GM21515 (cell line): Measurements from ENCODE around the gene MKRN2.
"Not testable (repeated sequence)": the region's sequence is repeated elsewhere in the genome, so short reads cannot be mapped to it uniquely, and the experiment has no call there.

Source experiments
- ATAC-seq: cut with Tn5 transposase; IDR thresholded peaks from one replicate; pipeline ENCODE4 v1.9.1; 2021; ENCODE audit not compliant: unreplicated experiment

Gene MKRN2

DNA sequence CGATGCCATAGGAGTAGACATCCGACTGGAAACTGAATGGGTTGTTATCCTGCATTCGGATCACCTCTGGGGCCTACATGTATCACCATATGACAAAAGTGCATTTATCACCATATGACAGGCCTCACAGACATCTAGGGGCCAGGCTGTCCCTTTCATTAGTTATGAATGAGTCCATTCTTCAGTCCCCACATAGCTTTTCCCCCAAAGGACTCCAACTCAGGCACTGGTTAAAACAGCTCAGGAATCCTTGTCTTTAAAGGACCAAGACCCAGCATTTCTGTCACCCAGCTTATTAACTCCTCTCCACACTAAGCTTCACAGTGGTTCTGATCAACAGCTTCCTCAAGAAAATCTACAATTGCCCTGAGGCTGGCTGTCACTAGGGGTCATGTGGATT, 28.3 kb downstream of the MKRN2 start:
- no peak for ATAC-seq

DNA sequence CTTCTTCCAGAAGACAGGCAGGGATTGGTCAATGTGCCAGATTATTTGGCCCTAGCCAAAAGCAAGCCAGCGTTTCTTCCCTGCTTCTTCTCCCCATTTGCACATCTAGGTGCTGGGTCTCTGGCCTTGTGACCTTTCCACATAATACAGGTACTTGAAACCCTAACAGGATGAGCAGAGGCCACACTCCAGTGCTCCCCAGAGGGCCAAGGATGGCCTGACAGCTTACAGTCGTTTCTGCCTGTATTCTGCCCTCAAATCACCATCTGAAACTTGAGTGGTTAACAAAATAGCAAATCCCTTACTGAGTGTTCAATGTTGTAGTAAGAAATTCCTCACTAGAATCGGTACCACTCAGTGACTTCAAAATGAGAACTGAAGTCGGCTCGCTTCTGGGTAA, 29.1 kb downstream of the MKRN2 start:
- ATAC-seq: no peak

DNA sequence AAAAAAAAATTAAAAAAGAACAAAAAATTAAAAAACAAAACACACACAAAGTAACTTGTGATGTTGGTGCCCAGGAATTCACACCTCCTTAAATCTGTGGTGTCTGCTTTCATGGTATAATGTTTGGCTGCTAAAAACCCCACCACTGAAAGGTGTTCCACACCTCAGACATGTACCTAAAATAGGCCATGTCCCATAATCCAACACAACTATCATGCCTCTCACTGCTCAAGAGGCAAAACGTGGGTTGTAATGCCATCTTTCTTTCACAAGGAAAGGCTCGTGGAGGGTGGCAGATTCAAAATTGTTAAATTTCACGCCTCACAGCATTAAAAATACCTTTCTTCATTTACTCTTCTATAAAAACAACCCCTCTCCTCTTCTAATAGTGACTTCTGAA, 29.5 kb downstream of the MKRN2 start:
- ATAC-seq: no peak

DNA sequence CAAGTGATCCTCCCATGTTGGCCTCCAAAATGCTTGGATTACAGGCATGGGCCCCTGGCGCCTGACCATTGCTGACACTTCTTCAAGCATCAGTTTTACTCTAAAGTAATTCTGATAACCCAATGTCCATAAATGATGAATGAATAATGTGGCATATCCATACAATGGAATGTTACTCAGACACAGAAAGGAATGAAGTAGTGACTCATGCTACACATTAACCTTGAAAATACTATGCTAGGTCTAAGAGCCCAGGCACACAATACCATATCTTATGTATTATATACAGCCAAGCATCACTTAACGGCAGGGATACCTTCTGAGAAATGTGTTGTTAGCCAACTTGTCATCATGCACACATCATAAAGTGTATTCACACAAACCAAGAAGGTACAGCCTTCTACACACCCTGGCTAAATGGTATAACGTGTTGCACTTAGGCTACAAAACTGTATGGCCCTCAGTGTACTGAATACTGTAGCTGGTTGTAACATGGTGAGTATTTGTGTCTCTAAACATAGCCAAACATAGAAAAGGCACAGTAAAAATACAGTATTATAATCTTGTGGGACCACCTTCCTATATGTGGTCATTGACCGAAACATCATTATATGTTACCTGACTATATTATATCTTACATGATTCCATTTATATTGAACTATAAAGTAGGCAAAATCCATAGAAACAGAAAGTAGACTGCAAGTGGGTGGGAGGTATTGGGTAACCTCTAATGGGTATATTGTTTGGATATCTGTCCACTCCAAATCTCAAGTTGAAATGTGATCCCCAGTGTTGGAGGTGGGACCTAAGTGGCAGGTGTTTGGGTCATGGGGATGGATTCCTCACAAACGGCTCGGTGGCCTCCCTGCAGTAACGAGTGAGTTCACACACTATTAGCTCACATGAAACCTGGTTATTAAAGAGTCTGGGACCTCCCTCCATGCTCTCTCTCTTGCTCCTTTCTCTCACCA, 31.4 kb downstream of the MKRN2 start:
- no peak for ATAC-seq

DNA sequence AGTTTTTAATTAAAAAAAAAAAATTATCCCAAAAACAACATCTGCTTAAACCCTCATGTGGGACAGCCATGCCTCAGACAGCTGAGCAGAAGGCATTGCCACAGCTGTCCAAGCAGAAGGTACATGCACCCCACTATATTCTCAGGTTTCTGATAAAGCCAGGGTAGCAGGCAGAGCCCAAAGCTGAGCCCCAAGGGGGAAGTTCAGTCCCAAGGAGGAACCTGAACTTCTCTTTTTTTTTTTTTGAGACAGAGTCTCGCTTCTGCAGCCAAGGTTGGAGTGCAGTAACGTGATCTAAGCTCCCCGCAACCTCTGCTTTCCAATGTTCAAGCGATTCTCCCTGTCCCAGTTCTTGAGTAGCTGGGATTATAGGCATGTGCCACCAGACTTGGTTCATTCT, 33.2 kb downstream of the MKRN2 start:
- ATAC-seq: no peak

DNA sequence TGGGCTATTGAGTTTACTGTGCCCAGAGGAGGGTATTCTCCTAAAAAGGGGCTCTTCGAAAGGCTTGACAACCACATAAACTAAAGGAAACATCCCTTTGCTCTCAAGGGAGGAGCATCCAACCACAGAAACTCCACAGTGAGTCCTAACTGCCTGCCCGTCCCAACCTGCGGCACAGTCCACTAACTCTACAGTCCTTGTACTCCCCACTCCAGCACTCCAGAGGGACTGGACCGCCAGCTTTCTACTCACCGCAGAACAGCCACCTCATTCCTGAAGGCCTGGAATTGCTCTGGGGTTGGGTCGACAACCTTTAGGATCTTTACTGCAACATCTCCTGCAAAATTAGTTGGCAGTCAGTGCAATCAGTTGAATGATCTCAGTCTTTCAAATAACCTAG, 34.6 kb downstream of the MKRN2 start:
- no peak for ATAC-seq

DNA sequence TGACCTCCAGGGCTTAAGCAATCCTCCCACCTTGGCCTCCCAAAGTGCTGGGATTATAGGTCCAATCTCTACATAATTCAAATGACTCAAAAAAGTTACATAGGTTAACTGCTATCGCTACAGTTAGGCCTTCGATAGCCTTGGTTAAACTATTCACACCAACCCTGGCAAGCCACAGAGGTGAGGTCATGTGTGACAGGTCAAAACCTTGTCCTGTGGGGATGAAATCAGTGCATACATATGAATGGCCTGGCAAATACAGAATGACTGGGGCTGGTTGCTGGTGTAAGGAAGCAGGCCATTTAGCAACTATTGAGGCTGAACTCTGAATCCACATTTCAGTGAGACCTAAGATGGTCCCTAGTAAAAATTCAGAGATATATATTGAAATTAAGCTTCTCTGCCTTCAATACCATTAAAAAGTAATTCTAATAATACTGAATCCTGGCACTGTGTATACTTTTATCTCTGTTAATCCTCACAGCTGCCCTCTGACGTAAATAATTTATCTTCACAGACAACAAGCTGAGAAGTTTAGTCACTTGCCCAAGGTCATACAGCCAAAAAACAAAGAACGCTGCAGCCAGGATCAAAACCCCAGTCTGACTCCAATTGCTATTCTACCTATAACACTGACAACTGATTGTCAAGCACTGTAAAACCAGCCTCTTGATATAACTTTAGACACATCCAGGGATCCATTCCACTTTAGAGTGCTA, 35.3 kb downstream of the MKRN2 start:
- no peak for ATAC-seq

DNA sequence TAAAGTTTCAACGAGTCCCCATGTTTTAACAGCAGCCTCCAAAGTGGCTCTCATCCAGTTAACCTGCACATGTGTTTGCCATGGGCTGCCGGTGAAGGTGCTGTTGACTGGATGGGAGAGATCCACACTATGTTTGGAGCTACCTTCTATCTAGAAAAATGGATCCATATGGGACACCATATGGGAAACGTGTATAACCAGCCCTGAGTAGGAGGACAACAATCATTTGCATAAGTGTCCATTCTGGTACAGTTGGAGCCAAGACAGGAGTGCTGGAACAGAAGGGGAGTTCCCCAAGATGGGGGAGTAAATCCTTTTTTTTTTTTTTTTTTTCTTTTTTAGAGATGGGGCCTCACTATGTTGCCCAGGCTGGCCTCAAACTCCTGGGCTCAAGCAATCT, 36.6 kb downstream of the MKRN2 start:
- ATAC-seq: no peak

DNA sequence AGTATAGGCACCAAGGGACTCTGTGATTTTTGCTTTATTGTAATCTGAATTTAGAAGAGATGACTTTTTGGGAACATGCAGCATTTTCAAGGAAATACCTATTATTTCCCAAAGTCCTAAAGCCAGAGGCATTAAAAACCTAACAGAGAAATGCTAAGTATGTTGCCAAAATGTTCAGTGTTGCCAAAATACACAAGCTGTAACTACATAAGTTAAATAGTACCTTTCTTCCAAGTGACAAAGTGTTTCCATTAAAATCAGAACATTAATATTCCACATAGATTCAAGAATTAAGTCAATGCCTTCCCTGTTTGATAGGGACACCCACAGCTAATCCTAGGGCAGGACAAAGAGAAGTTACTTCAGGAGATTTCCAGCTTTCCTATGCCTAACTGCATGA, 42.0 kb downstream of the MKRN2 start:
- no peak for ATAC-seq

DNA sequence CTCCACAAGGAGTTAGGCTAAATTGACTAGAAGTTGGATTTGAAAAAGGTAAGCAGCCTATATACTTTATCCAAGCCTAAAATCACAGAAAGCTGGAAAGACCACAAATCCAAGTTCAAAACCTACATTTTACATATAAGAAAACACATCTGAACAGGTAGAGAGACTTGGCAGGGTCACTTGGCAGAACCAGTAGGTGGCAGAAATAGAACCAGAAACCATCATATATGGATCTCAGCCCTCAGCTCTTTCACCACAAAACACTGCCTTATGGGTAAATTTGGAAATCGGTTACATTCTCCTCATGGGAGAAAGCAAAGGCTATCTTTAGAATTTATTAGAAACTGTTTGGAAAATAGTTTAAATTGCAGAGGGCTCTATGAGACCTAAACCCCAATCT, 44.2 kb downstream of the MKRN2 start:
- no peak for ATAC-seq

DNA sequence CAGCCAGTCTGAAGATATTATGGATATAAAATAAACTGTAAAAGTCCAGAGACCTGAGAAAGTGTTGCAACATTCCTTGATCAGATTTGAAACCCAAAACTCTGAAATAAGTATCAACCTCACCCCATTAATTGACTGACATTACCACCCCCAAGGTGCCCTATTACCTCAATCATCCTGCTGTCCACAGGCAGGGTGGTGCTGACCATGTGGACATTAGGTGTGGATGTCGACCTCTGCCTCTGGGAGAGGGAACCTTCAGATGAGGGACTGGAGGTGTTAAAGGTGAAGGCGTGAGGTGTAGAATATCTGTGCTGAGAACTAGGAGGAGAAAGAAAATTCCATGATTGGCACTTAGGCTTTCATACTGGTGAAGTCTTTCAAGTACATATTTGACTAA, 47.1 kb downstream of the MKRN2 start:
- ATAC-seq: no peak

DNA sequence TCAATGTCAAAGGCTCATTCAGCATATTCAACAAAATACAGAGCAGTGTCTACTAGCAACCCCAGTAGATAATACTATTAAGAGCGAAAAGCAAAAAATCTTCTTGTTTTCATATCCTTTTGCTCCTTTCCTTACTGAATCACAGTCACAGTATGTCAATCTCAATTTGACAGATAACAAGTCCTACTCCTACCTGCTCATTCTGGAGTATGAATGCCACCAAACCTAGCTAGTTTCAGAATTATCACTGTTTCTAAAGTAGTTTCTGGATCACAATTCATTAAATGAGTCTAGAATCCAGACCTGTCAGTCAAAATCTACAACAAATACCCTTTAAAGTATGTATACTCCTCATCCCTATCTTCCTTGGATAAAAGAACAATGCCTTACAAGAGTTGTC, 51.5 kb downstream of the MKRN2 start:
- no peak for ATAC-seq

DNA sequence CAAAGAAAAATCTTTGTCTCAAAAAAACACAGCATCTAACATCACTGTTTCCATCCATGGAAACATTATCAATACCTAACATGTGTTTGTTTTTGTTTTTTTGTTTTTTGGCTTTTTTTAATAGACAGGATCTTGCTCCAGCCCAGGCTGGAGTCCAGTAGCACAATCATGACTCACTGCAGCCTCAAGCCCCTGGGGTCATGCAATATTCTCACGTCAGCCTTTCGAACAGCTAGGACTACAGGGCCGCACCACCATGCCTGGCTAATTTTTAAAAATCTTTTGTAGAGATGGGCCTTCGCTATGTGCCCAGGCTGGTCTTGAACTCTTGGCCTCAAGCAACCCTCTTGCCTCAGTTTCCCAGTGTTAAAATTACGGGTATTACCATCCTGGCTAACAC, 54.2 kb downstream of the MKRN2 start:
- ATAC-seq: no peak

DNA sequence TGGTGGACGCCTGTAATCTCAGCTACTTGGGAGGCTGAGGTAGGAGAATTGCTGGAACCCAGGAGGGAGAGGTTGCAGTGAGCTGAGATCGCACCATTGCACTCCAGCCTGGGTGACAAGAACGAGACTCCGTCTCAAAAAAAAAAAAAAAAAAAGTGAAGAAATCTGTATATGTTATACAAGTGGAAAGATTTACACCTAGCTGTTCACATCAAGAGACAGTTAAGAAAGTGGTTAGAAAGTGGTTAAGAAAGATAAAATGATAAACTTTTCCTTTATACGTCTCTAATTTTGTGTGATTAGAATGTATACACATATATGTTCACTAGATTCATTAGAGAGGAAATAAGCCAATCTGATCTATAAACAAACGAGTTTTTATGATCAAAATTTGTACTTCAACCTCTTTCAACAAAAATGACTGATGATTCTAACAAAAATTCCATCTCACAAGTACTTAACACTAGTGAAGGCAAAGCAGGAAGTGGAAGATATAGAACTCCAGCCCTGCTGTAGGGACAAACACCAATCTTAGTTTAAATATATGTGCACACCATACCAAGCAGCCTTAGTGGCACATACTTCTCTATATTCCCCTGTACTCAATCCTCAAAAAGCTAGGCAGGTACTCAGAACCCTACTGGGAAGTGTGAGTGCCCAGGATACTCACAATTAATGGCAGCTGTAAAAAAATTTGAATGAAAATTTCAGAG, 55.8 kb downstream of the MKRN2 start:
- ATAC-seq: no peak

DNA sequence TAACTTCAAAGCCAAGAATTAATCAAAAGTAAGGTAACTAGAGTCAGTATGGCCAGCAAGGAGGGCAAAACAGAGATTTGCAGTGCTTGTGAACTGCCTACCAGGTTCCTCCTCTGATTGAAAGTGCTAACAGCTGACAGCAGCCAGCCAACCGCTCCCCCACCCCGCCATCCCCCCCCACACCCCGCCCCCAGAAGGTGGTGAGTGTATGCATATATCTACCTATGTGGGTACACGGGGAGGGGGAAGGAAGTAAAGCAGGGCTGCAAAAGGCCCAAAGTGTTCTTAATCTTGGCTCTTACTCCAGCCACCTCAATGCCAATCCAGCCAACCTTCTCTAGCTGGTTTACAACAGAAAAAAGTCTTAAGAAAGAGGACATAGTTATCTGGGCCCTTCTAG, 56.4 kb downstream of the MKRN2 start:
- ATAC-seq: no peak

DNA sequence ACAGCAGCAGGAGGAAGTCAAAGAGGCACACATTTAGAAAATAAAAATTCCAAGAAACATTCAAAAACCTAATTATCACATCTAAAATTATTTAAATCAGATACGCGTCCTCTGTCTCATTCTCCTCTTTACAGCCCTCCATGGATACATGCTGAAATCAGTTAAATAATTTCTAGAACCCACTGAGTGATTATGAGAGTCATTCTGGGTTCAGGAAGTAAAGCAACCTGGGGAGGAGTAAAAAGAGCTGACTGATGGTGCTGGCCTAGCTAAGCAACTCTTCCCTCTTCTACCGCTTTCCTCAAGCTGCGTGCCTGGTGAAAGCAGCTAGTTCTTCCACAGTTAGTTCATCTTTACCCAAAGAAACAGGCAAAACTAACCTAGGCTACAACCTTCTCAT, 58.4 kb downstream of the MKRN2 start:
- ATAC-seq: no peak

DNA sequence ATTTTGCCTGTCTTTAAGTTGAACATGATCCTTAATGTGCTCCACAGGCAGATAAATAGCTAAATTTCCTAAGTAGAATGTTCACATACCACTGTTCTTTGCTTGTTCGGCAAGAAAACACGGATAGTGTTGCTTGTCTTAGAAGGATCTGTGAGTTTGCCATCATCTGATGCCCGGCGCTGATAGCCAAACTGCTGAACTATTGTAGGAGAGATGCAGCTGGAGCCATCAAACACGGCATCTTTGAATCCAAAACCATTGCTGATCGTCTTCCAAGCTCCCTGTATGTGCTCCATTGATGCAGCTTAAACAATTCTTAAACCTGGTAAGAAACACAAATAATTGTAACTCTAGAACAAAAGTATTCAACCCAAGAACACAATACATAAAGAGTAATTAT, 61.5 kb downstream of the MKRN2 start:
- no peak for ATAC-seq

DNA sequence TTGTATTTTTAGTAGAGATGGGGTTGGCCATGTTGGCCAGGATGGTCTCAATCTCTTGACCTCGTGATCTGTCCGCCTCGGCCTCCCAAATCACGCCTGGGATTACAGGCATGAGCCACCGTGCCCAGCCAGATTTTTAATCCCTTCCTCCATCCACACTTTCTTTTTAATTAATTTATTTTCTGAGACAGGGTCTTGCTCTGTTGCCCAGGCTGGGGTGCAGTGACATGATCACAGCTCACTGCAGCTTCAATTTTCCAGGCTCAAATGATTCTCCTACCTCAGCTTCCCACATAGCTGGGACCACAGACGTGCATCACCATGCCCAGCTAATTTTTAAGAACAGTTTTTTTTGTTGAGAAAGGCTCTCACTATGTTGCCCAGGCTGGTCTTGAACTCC, 63.4 kb downstream of the MKRN2 start:
- no peak for ATAC-seq

DNA sequence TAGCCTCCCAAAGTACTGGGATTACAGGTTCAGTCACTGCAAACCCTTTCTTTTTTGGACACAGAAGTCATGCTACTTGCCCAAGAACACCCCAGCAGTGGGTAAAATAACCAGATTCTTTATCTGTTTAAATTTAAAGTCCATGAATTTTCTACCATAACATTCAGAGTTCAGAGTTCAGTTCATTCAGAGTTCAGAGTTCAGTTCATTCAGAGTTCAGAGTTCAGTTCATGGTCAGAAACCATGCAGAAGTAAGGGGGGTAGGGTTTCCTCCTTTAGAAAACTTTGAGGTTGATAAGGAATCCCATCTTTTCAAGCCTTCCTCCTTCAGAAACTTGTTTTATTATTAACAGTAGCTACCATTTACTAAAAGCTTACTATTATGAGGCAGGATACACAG, 63.8 kb downstream of the MKRN2 start:
- no peak for ATAC-seq

DNA sequence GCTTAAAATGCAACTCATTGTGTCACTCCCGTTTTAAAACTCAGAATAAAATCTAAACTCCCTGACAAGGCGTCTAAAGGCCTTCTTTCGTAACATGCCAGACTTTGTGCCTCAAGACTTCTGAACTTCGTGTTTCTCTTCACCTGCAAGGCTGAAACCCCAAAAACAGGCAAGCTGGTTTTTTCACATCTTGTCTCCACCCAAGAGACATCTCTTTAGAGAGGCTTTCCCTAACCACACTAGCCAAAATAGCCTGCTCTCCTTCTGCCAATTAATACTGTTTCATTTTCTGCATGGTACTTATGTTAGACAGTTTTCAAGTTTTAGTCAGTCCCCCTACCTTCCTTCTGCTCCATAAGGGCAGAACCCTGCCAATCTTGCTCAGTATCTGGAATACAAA, 65.4 kb downstream of the MKRN2 start:
- no peak for ATAC-seq

DNA sequence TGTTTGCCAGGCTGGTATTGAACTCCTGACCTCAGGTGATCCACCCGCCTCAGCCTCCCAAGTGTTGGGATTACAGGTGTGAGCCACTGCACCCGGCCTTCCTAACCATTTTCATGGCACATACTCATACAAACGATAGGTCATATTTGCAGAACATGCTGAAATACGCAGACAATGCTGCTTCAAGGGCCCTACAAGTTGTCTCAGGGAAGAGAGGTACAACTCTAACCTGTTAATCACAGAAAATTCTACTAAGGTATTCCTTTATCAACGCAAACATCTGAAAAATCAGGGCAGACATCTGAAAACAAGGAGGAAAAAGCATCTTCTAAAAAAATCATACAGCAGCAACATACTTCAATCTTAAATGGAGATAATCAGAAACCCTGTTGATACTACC, 67.2 kb downstream of the MKRN2 start:
- no peak for ATAC-seq

DNA sequence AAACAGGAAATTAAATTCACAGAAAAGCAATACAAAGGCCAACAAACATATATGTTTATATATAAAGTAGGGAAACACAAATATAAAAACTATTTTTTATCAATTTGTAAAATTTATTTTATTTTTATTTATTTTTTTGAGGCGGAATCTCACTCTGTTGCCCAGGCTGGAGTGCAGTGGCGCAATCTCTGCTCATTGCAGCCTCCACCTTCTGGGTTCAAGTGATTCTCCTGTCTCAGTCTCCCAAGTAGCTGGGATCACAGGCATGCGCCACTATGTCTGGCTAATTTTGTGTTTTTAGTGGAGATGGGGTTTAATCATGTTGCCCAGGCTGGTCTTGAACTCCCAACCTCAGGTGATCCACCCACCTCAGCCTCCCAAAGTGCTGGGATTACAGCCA, 68.1 kb downstream of the MKRN2 start:
- ATAC-seq: not testable (repeated sequence)
